Measurements from ENCODE around the gene SPATS2L. TPM values are rescaled to one million over a fixed set of nuclear protein-coding genes. Genes with fewer than 3 reads are reported as not detected.

The SPATS2L gene
- total and polyA plus RNA-seq, 7 experiments from 2014 or later: 1.1 to 51.9 (median 2.9) TPM

DNA sequence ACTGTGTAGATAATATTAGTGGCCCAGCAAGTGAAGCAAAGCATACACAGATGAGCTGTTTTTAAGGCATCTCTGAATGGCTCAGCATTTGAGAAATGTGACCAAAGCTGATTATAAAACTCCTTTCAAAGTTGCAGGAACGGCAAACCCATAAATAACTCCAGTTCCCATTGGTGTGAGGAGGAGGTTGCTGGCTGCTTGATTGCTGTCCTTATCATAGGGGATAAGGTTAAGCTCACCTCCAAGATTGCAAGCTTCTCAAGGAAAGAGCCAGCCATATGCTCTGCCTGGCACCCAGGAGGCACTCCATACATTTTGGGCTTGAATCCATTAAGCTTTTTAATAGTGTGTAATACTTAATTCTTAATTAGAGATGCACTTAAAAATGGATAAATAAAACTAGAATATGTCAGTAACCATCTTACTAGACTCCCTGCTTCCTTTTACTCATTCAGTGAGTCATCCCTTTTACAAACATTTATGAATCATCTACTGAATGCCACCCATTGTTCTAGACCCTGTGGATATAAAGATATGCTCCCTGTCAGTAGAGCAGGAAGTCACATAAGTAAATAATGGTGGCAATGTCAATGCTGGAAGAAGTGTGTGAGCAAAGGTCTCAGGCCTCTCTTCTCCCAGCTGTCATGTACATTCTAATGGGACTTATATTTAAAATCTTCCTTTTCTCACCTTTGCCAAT lies 99.3 kb downstream of the SPATS2L start:
- Mint-ChIP-seq H3K27me3 (no peaks in the 10 kb centered on the region), H3K9me3 (no peaks in the 10 kb centered on the region), H3K27ac (peak overlapping the region in 1 of 9 donors; percentile 14), H3K36me3 (peaks cover 0 to 40% (median 0%) of the 10 kb centered on the region in 5 donors), H3K4me1 (peaks cover 0 to 52% (median 8%) of the 10 kb centered on the region in 7 donors), H3K4me3 (no peak overlapping the region)
- Histone ChIP-seq H3K4me1 (ENCODE audit: control insufficient read depth in 2 of 2, insufficient read depth in 2 of 2, low read length in 2 of 2) (no peaks in the 10 kb centered on the region), H3K27ac (ENCODE audit: low read depth, low read length) (no peak overlapping the region), H3K36me3 (ENCODE audit: control insufficient read depth in 2 of 3, insufficient read depth in 3 of 3, low read length in 3 of 3) (no peaks in the 10 kb centered on the region), H3K27me3 (ENCODE audit: control insufficient read depth in 2 of 2, insufficient read depth in 2 of 2, low read length in 2 of 2) (no peaks in the 10 kb centered on the region), H3K4me3 (ENCODE audit: low read length) (no peak overlapping the region), H3K9me3 (ENCODE audit: control insufficient read depth in 2 of 3, low read length in 3 of 3) (no peaks in the 10 kb centered on the region)
- CTCF ChIA-PET: interaction anchor here (0.6 kb wide), 1 partner anchor 1399 kb away, joined by 4 read pairs; no protein-coding TSS in a partner anchor
- ATAC-seq (peak; percentile 63), DNase-seq (no peak)
- POLR2A ChIA-PET: no interaction called here
- intact Hi-C loops (cut with micrococcal nuclease): loop anchor here in 1 of 2 donors (5.0 to 10.0 kb wide), 2 partner anchors 33 to 59 kb away; no protein-coding TSS in a partner anchor

DNA sequence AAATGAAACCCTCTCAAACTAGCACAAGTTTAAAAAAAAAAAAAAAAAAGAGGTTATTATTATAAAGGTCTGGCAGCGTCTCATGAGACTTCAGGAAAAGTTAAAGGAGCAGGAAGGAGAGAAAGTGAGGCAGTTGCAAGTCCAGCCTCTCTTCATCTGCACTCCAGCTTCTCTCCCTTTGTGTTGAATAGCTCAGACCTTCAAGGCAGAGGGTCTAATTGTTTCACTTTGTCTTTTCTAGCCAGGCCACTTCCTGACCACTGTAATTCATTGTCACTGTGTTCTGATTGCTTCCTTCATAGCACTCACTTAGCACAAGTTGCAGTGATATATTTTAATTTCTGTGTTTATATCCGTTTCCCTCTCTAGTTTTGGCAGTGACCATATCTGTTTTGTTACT lies 99.9 kb downstream of the SPATS2L start:
- Histone ChIP-seq H3K27me3 (ENCODE audit: control insufficient read depth in 2 of 2, insufficient read depth in 2 of 2, low read length in 2 of 2) (no peaks in the 10 kb centered on the region), H3K4me1 (ENCODE audit: control insufficient read depth in 2 of 2, insufficient read depth in 2 of 2, low read length in 2 of 2) (no peaks in the 10 kb centered on the region), H3K9me3 (ENCODE audit: control insufficient read depth in 2 of 3, low read length in 3 of 3) (no peaks in the 10 kb centered on the region), H3K4me3 (ENCODE audit: low read length) (no peak overlapping the region), H3K27ac (ENCODE audit: low read depth, low read length) (no peak overlapping the region), H3K36me3 (ENCODE audit: control insufficient read depth in 2 of 3, insufficient read depth in 3 of 3, low read length in 3 of 3) (no peaks in the 10 kb centered on the region)
- no peak for DNase-seq
- intact Hi-C loops (cut with micrococcal nuclease): loop anchor here in 1 of 2 donors (5.0 to 10.0 kb wide), 2 partner anchors 34 to 58 kb away; no protein-coding TSS in a partner anchor
- ChIA-PET POLR2A (no interaction called here), CTCF (no interaction called here)
- Mint-ChIP-seq H3K4me3 (peak overlapping the region in 1 of 10 donors; percentile 50), H3K9me3 (no peaks in the 10 kb centered on the region), H3K27ac (peak overlapping the region in 2 of 9 donors; percentile 13 to 76), H3K27me3 (no peaks in the 10 kb centered on the region), H3K36me3 (peaks cover 0 to 35% (median 0%) of the 10 kb centered on the region in 5 donors), H3K4me1 (peaks cover 0 to 52% (median 8%) of the 10 kb centered on the region in 7 donors)
- no peak for ATAC-seq

DNA sequence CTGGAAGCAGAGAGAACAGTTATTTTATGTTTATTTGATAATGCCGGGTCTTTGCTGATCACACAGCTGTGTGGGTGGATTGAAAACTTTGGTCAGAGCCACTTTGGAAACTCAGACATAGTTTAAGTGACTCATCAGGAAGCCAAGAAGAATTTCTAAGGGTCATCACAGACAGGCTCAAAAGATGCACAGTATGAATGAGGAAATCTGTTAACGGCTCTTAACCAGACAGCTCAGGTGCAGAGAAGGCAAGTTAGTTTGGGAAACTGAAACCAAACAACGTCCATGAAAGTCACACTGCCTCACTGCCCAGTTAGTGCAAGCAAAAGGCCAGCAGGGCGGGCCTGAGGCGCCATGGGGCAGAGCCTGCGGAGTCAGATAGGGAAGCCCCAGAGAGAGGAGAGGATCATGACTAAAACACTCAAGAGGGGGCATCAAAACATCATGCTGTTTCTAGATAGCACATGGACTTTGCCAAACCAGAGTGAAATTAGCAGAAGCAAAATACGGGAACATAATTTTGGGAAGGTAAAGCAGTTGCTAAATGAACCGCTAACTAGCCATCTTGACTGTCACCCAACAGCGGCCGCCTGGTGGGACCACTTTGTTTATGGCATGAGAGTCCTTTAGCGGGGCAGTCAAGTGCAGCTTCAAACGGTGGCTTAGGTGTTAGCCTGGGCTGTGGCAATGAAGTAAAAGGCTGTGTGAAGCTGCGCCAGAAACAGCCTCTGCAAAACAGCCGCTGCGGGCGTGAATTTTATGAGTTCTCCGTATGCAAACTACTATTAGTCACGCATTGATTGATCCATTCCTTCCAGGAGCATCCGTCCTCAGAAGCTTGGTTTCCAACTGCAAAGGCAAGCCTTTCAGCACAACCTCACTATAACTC lies 102.2 kb downstream of the SPATS2L start:
- ChIA-PET CTCF (no interaction called here), POLR2A (no interaction called here)
- Mint-ChIP-seq H3K27ac (peak overlapping the region in 2 of 9 donors; percentile 35 to 83), H3K4me3 (peak overlapping the region in 1 of 10 donors; percentile 60), H3K4me1 (peaks cover 0 to 47% (median 8%) of the 10 kb centered on the region in 7 donors), H3K27me3 (no peaks in the 10 kb centered on the region), H3K9me3 (no peaks in the 10 kb centered on the region), H3K36me3 (peaks cover 0 to 29% (median 0%) of the 10 kb centered on the region in 5 donors)
- ATAC-seq: no peak
- no peaks in the 10 kb centered on the region for H3K4me1 ChIP-seq (ENCODE audit: control insufficient read depth in 2 of 2, insufficient read depth in 2 of 2, low read length in 2 of 2)
- no peak overlapping the region for H3K27ac ChIP-seq (ENCODE audit: low read depth, low read length)
- no peaks in the 10 kb centered on the region for H3K36me3 ChIP-seq (ENCODE audit: control insufficient read depth in 2 of 3, insufficient read depth in 3 of 3, low read length in 3 of 3)
- DNase-seq: no peak
- no peaks in the 10 kb centered on the region for H3K9me3 ChIP-seq (ENCODE audit: control insufficient read depth in 2 of 3, low read length in 3 of 3)
- intact Hi-C loops (cut with micrococcal nuclease): loop anchor here in 1 of 2 donors (5.0 to 10.0 kb wide), 2 partner anchors 36 to 56 kb away; no protein-coding TSS in a partner anchor
- H3K4me3 ChIP-seq (ENCODE audit: low read length): no peak overlapping the region
- no peaks in the 10 kb centered on the region for H3K27me3 ChIP-seq (ENCODE audit: control insufficient read depth in 2 of 2, insufficient read depth in 2 of 2, low read length in 2 of 2)

DNA sequence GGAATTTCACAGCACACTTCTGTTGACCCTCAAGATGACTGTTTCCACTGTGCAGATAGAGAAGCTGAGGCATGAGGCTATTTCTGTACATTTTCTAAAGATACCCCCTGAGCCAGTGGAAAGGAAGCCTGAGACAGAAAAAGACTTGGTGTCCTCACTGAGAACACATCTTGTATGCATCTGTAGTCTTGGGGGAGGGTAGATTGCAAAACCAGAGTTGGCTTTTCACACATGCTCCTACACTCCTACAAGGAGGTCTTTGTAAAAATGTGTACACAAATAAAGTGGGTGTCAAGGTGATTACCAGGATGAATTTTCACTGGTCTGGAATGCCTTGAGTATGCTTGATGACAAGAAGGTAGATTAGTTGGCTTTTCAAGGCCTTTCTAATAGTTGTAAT lies 105.3 kb downstream of the SPATS2L start:
- H3K9me3 Mint-ChIP-seq: no peaks in the 10 kb centered on the region
- H3K4me1 ChIP-seq (ENCODE audit: control insufficient read depth in 2 of 2, insufficient read depth in 2 of 2, low read length in 2 of 2): no peaks in the 10 kb centered on the region
- intact Hi-C loops (cut with micrococcal nuclease): no loop called here
- ChIA-PET POLR2A (no interaction called here), CTCF (no interaction called here)
- H3K36me3 ChIP-seq (ENCODE audit: control insufficient read depth in 2 of 3, insufficient read depth in 3 of 3, low read length in 3 of 3): no peaks in the 10 kb centered on the region
- no peaks in the 10 kb centered on the region for H3K9me3 ChIP-seq (ENCODE audit: control insufficient read depth in 2 of 3, low read length in 3 of 3)
- no peak overlapping the region for H3K4me3 ChIP-seq (ENCODE audit: low read length)
- no peaks in the 10 kb centered on the region for H3K27me3 Mint-ChIP-seq
- H3K27ac Mint-ChIP-seq: no peak overlapping the region
- ATAC-seq (no peak), DNase-seq (no peak)
- H3K4me3 Mint-ChIP-seq: no peak overlapping the region
- no peak overlapping the region for H3K27ac ChIP-seq (ENCODE audit: low read depth, low read length)
- peaks cover 0 to 33% (median 7%) of the 10 kb centered on the region in 7 donors for H3K4me1 Mint-ChIP-seq
- H3K27me3 ChIP-seq (ENCODE audit: control insufficient read depth in 2 of 2, insufficient read depth in 2 of 2, low read length in 2 of 2): no peaks in the 10 kb centered on the region
- peaks cover 0 to 22% (median 0%) of the 10 kb centered on the region in 5 donors for H3K36me3 Mint-ChIP-seq

DNA sequence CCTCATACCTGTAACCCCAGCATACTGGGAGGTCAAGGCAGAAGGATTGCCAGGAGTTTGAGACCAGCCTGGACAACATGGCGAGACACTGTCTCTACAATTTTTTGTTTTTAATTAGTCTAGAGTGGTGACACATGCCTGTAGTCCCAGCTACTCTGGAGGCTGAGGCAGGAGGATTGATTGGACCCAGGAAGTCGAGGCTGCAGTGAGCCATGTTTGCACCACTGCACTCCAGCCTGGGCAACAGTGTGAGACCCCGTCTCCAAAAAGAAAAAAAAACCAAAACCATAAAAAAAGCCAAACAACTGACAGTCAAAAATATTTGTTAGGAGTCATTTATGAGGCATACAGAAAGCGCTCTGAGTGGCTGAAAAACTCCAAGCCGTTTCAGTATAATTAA lies 107.9 kb downstream of the SPATS2L start:
- ChIA-PET CTCF (no interaction called here), POLR2A (interaction anchor here (0.7 kb wide), 1 partner anchor 48 kb away, joined by 6 read pairs; no protein-coding TSS in a partner anchor)
- DNase-seq (no peak), ATAC-seq (no peak)
- Histone ChIP-seq H3K4me1 (ENCODE audit: control insufficient read depth in 2 of 2, insufficient read depth in 2 of 2, low read length in 2 of 2) (no peaks in the 10 kb centered on the region), H3K36me3 (ENCODE audit: control insufficient read depth in 2 of 3, insufficient read depth in 3 of 3, low read length in 3 of 3) (no peaks in the 10 kb centered on the region), H3K9me3 (ENCODE audit: control insufficient read depth in 2 of 3, low read length in 3 of 3) (no peaks in the 10 kb centered on the region), H3K27ac (ENCODE audit: low read depth, low read length) (no peak overlapping the region), H3K27me3 (ENCODE audit: control insufficient read depth in 2 of 2, insufficient read depth in 2 of 2, low read length in 2 of 2) (no peaks in the 10 kb centered on the region), H3K4me3 (ENCODE audit: low read length) (no peak overlapping the region)
- Mint-ChIP-seq H3K4me3 (no peak overlapping the region), H3K27me3 (no peaks in the 10 kb centered on the region), H3K36me3 (peaks cover 0 to 24% (median 0%) of the 10 kb centered on the region in 5 donors), H3K27ac (no peak overlapping the region), H3K9me3 (no peaks in the 10 kb centered on the region), H3K4me1 (peaks cover 0 to 12% (median 0%) of the 10 kb centered on the region in 7 donors)
- intact Hi-C loops (cut with micrococcal nuclease): no loop called here

DNA sequence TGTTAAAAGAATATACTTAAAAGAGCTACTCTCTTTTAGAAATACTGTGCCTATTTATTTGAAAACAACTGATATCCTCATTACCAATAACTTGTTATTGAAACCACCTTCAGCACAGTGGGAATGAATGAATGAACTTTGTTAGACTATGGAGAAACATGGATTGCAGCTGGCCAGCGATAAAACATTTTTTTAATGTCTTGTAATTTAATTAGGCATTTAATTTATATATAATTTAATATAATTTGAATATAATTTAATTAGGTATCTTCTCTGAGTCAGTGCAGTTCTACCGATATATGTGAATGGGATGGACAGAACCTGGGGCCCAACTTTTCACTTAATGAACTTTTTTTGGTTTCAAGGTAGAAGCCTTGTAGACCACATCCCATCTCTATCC lies 109.0 kb downstream of the SPATS2L start:
- H3K9me3 Mint-ChIP-seq: no peaks in the 10 kb centered on the region
- Histone ChIP-seq H3K4me3 (ENCODE audit: low read length) (no peak overlapping the region), H3K27me3 (ENCODE audit: control insufficient read depth in 2 of 2, insufficient read depth in 2 of 2, low read length in 2 of 2) (no peaks in the 10 kb centered on the region), H3K27ac (ENCODE audit: low read depth, low read length) (no peak overlapping the region), H3K4me1 (ENCODE audit: control insufficient read depth in 2 of 2, insufficient read depth in 2 of 2, low read length in 2 of 2) (no peaks in the 10 kb centered on the region), H3K36me3 (ENCODE audit: control insufficient read depth in 2 of 3, insufficient read depth in 3 of 3, low read length in 3 of 3) (no peaks in the 10 kb centered on the region), H3K9me3 (ENCODE audit: control insufficient read depth in 2 of 3, low read length in 3 of 3) (no peaks in the 10 kb centered on the region)
- no peak overlapping the region for H3K4me3 Mint-ChIP-seq
- ChIA-PET CTCF (no interaction called here), POLR2A (interaction anchor here (0.7 kb wide), 1 partner anchor 915 kb away, joined by 3 read pairs; no protein-coding TSS in a partner anchor)
- peaks cover 0 to 23% (median 0%) of the 10 kb centered on the region in 5 donors for H3K36me3 Mint-ChIP-seq
- DNase-seq: no peak
- ATAC-seq: no peak
- no peak overlapping the region for H3K27ac Mint-ChIP-seq
- H3K4me1 Mint-ChIP-seq: peaks cover 0 to 3% (median 0%) of the 10 kb centered on the region in 7 donors
- no peaks in the 10 kb centered on the region for H3K27me3 Mint-ChIP-seq
- intact Hi-C loops (cut with micrococcal nuclease): no loop called here

Data from naive thymus-derived CD4-positive, alpha-beta T cell (primary cell).